ENCODE results near the gene SAP30L.

SAP30L gene

DNA sequence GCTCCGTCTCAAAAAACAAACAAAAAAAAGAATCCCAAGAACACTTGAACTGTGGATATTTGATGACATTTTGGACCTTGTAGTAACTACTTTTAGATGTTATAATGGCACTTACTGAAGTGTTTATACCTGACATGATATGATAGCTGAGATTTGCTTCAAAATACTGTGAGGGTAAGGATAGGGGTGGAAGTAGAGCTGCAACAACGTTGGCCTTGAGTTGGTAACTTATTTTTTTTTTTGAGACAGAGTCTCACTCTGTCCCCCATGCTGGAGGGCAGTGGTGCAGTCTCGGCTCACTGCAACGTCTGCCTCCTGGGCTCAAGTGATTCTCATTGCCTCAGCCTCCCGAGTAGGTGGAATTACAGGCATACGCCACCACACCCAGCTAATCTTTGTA is 30.7 kb upstream of the SAP30L start:
- H3K4me3 ChIP-seq (ENCODE audit: low read depth in 1 of 2, low read length in 2 of 2) = no peak overlapping the region
- no peaks in the 10 kb centered on the region for H3K4me1 ChIP-seq (ENCODE audit: control insufficient read depth in 1 of 2, insufficient read depth in 2 of 2, low read length in 2 of 2)
- H3K36me3 ChIP-seq (ENCODE audit: control insufficient read depth in 1 of 2, insufficient read depth in 2 of 2, low read length in 2 of 2) = peaks cover 0 to 58% of the 10 kb centered on the region in 2 donors
- no peaks in the 10 kb centered on the region for H3K27me3 ChIP-seq (ENCODE audit: control insufficient read depth in 1 of 2, insufficient read depth in 2 of 2, low read length in 2 of 2)
- no peak overlapping the region for H3K9ac ChIP-seq (ENCODE audit: low read depth in 1 of 2, low read length in 2 of 2)
- H3K27ac ChIP-seq (ENCODE audit: low read depth, low read length) = no peak overlapping the region
- H3K9me3 ChIP-seq (ENCODE audit: control insufficient read depth in 1 of 2, low read length in 2 of 2) = no peaks in the 10 kb centered on the region

- Histone ChIP-seq H3K4me3 (ENCODE audit: low read depth in 1 of 2, low read length in 2 of 2) (no peak overlapping the region), H3K9ac (ENCODE audit: low read depth in 1 of 2, low read length in 2 of 2) (no peak overlapping the region), H3K4me1 (ENCODE audit: control insufficient read depth in 1 of 2, insufficient read depth in 2 of 2, low read length in 2 of 2) (no peaks in the 10 kb centered on the region), H3K36me3 (ENCODE audit: control insufficient read depth in 1 of 2, insufficient read depth in 2 of 2, low read length in 2 of 2) (peaks cover 4 to 38% of the 10 kb centered on the region in 2 donors), H3K27ac (ENCODE audit: low read depth, low read length) (no peak overlapping the region), H3K9me3 (ENCODE audit: control insufficient read depth in 1 of 2, low read length in 2 of 2) (peaks cover 0 to 2% of the 10 kb centered on the region in 2 donors), H3K27me3 (ENCODE audit: control insufficient read depth in 1 of 2, insufficient read depth in 2 of 2, low read length in 2 of 2) (no peaks in the 10 kb centered on the region)
Observed at GRCh38 chr5:154418344-154418820, 27.4 kb upstream of the SAP30L start.

GRCh38 chr5:154419236-154419635 is 26.6 kb upstream of the SAP30L start:
- Histone ChIP-seq H3K27ac (ENCODE audit: low read depth, low read length) (no peak overlapping the region), H3K27me3 (ENCODE audit: control insufficient read depth in 1 of 2, insufficient read depth in 2 of 2, low read length in 2 of 2) (no peaks in the 10 kb centered on the region), H3K4me3 (ENCODE audit: low read depth in 1 of 2, low read length in 2 of 2) (no peak overlapping the region), H3K4me1 (ENCODE audit: control insufficient read depth in 1 of 2, insufficient read depth in 2 of 2, low read length in 2 of 2) (no peaks in the 10 kb centered on the region), H3K9me3 (ENCODE audit: control insufficient read depth in 1 of 2, low read length in 2 of 2) (peaks cover 0 to 2% of the 10 kb centered on the region in 2 donors), H3K9ac (ENCODE audit: low read depth in 1 of 2, low read length in 2 of 2) (no peak overlapping the region), H3K36me3 (ENCODE audit: control insufficient read depth in 1 of 2, insufficient read depth in 2 of 2, low read length in 2 of 2) (peaks cover 4 to 35% of the 10 kb centered on the region in 2 donors)

GRCh38 chr5:154421868-154422267 is 23.9 kb upstream of the SAP30L start:
- Histone ChIP-seq H3K4me1 (ENCODE audit: control insufficient read depth in 1 of 2, insufficient read depth in 2 of 2, low read length in 2 of 2) (no peaks in the 10 kb centered on the region), H3K27me3 (ENCODE audit: control insufficient read depth in 1 of 2, insufficient read depth in 2 of 2, low read length in 2 of 2) (no peaks in the 10 kb centered on the region), H3K9me3 (ENCODE audit: control insufficient read depth in 1 of 2, low read length in 2 of 2) (peaks cover 0 to 2% of the 10 kb centered on the region in 2 donors), H3K27ac (ENCODE audit: low read depth, low read length) (no peak overlapping the region), H3K4me3 (ENCODE audit: low read depth in 1 of 2, low read length in 2 of 2) (no peak overlapping the region), H3K9ac (ENCODE audit: low read depth in 1 of 2, low read length in 2 of 2) (no peak overlapping the region), H3K36me3 (ENCODE audit: control insufficient read depth in 1 of 2, insufficient read depth in 2 of 2, low read length in 2 of 2) (peaks cover 4 to 23% of the 10 kb centered on the region in 2 donors)

GRCh38 chr5:154422298-154422697 is 23.5 kb upstream of the SAP30L start:
- Histone ChIP-seq H3K4me3 (ENCODE audit: low read depth in 1 of 2, low read length in 2 of 2) (no peak overlapping the region), H3K4me1 (ENCODE audit: control insufficient read depth in 1 of 2, insufficient read depth in 2 of 2, low read length in 2 of 2) (no peaks in the 10 kb centered on the region), H3K9me3 (ENCODE audit: control insufficient read depth in 1 of 2, low read length in 2 of 2) (peaks cover 0 to 2% of the 10 kb centered on the region in 2 donors), H3K36me3 (ENCODE audit: control insufficient read depth in 1 of 2, insufficient read depth in 2 of 2, low read length in 2 of 2) (peaks cover 4 to 23% of the 10 kb centered on the region in 2 donors), H3K9ac (ENCODE audit: low read depth in 1 of 2, low read length in 2 of 2) (no peak overlapping the region), H3K27me3 (ENCODE audit: control insufficient read depth in 1 of 2, insufficient read depth in 2 of 2, low read length in 2 of 2) (no peaks in the 10 kb centered on the region), H3K27ac (ENCODE audit: low read depth, low read length) (no peak overlapping the region)

DNA sequence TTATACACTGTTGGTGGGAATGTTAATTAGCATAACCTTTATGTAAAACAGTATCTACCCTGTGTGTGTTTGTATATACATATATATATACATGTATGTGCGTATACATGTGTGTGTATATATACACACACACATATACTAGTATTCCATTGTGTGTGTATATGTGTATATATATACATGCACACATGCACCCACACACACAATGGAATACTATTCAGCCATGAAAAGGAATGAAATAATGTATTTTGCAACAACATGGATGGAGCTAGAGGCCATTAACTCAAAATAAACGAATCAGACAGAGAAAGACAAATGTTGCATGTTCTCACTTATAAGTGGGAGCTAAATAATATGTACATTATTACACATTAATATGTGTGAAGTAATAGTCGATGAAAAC is 17.6 kb upstream of the SAP30L start:
- Histone ChIP-seq H3K27ac (ENCODE audit: low read depth, low read length) (no peak overlapping the region), H3K9ac (ENCODE audit: low read depth in 1 of 2, low read length in 2 of 2) (no peak overlapping the region), H3K27me3 (ENCODE audit: control insufficient read depth in 1 of 2, insufficient read depth in 2 of 2, low read length in 2 of 2) (no peaks in the 10 kb centered on the region), H3K4me1 (ENCODE audit: control insufficient read depth in 1 of 2, insufficient read depth in 2 of 2, low read length in 2 of 2) (peaks cover 7 to 18% of the 10 kb centered on the region in 2 donors), H3K9me3 (ENCODE audit: control insufficient read depth in 1 of 2, low read length in 2 of 2) (no peaks in the 10 kb centered on the region), H3K4me3 (ENCODE audit: low read depth in 1 of 2, low read length in 2 of 2) (no peak overlapping the region), H3K36me3 (ENCODE audit: control insufficient read depth in 1 of 2, insufficient read depth in 2 of 2, low read length in 2 of 2) (no peaks in the 10 kb centered on the region)

DNA sequence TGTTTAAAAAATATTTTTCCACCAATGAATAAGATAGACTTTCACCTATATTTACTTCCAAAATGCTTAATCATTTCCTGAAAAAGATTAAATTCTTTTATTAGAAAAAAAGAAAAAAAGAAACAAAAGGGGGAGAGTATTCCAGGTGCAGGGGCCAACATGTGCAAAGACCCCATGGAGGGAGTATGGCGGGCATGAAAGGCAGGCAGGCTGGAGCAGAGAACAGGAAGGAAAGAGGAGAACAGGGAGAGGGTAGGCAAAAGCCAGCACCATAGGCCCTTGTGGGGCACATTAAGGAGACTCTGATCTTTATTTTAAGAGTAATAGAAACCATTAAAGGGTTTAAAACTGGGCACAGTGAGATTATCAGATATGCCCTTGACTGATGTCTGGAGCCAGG is 16.5 kb upstream of the SAP30L start:
- H3K4me3 ChIP-seq (ENCODE audit: low read depth in 1 of 2, low read length in 2 of 2) = no peak overlapping the region
- H3K9ac ChIP-seq (ENCODE audit: low read depth in 1 of 2, low read length in 2 of 2) = no peak overlapping the region
- no peaks in the 10 kb centered on the region for H3K9me3 ChIP-seq (ENCODE audit: control insufficient read depth in 1 of 2, low read length in 2 of 2)
- no peak overlapping the region for H3K27ac ChIP-seq (ENCODE audit: low read depth, low read length)
- H3K4me1 ChIP-seq (ENCODE audit: control insufficient read depth in 1 of 2, insufficient read depth in 2 of 2, low read length in 2 of 2) = peaks cover 7 to 18% of the 10 kb centered on the region in 2 donors
- no peaks in the 10 kb centered on the region for H3K36me3 ChIP-seq (ENCODE audit: control insufficient read depth in 1 of 2, insufficient read depth in 2 of 2, low read length in 2 of 2)
- H3K27me3 ChIP-seq (ENCODE audit: control insufficient read depth in 1 of 2, insufficient read depth in 2 of 2, low read length in 2 of 2) = no peaks in the 10 kb centered on the region

- Histone ChIP-seq H3K9me3 (ENCODE audit: control insufficient read depth in 1 of 2, low read length in 2 of 2) (no peaks in the 10 kb centered on the region), H3K27me3 (ENCODE audit: control insufficient read depth in 1 of 2, insufficient read depth in 2 of 2, low read length in 2 of 2) (no peaks in the 10 kb centered on the region), H3K9ac (ENCODE audit: low read depth in 1 of 2, low read length in 2 of 2) (no peak overlapping the region), H3K36me3 (ENCODE audit: control insufficient read depth in 1 of 2, insufficient read depth in 2 of 2, low read length in 2 of 2) (peaks cover 0 to 5% of the 10 kb centered on the region in 2 donors), H3K27ac (ENCODE audit: low read depth, low read length) (no peak overlapping the region), H3K4me3 (ENCODE audit: low read depth in 1 of 2, low read length in 2 of 2) (no peak overlapping the region), H3K4me1 (ENCODE audit: control insufficient read depth in 1 of 2, insufficient read depth in 2 of 2, low read length in 2 of 2) (peaks cover 7 to 18% of the 10 kb centered on the region in 2 donors)
Observed at GRCh38 chr5:154430466-154430865, 15.3 kb upstream of the SAP30L start.

DNA sequence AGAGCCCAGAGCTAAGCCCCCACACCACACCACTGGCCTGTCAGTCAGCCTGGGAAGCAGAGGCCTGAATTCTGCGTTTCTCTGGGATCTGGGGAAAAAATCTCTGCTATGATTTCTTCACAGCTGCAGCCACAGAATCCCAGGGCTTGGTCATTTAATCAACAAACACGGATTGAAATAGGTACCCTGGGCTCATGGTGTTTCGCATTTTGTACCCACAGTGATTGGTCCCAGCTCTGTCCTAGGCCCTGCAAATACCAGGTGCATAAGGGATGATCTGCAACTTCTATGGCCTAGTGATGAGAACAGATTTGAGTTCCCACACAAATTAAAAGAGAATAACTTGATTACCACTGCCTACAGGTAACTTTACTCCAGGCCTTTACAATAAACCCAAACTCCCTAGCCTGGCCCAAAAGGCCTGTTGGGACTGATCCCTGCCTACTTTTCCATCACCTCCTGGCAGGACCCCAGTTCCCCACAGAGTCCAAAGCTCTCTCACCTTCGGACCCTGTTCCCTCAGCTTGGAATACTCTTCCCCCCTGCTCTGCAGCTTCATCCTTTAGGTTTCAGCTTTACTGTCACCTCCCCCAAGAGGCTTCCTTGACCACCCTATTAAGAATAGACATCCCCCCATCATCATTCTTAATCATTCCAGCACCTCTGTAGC is 14.7 kb upstream of the SAP30L start:
- H3K9me3 ChIP-seq (ENCODE audit: control insufficient read depth in 1 of 2, low read length in 2 of 2) = no peaks in the 10 kb centered on the region
- no peak overlapping the region for H3K27ac ChIP-seq (ENCODE audit: low read depth, low read length)
- no peaks in the 10 kb centered on the region for H3K27me3 ChIP-seq (ENCODE audit: control insufficient read depth in 1 of 2, insufficient read depth in 2 of 2, low read length in 2 of 2)
- H3K4me3 ChIP-seq (ENCODE audit: low read depth in 1 of 2, low read length in 2 of 2) = peak overlapping the region in 1 of 2 donors; percentile 11
- peaks cover 0 to 11% of the 10 kb centered on the region in 2 donors for H3K36me3 ChIP-seq (ENCODE audit: control insufficient read depth in 1 of 2, insufficient read depth in 2 of 2, low read length in 2 of 2)
- no peak overlapping the region for H3K9ac ChIP-seq (ENCODE audit: low read depth in 1 of 2, low read length in 2 of 2)
- H3K4me1 ChIP-seq (ENCODE audit: control insufficient read depth in 1 of 2, insufficient read depth in 2 of 2, low read length in 2 of 2) = peaks cover 7 to 18% of the 10 kb centered on the region in 2 donors

DNA sequence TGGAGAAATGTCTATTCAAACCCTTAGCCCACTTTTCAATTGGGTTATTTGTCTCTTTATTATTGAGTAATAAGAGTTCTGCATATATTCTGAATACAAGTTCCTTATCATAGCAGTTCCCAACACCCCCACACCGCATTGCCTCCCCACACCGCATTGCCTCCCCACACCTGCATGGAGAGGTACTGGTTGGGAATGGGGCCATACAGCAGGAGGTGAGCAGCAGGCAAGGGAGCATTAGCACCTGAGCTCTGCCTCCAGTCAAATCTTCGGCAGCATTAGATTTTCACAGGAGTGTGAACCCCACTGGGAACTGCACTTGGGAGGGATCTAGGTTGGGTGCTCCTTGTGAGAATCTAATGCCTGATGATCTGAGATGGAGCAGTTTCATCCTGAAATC is 10.6 kb upstream of the SAP30L start:
- Histone ChIP-seq H3K36me3 (ENCODE audit: control insufficient read depth in 1 of 2, insufficient read depth in 2 of 2, low read length in 2 of 2) (peaks cover 12 to 32% of the 10 kb centered on the region in 2 donors), H3K9me3 (ENCODE audit: control insufficient read depth in 1 of 2, low read length in 2 of 2) (no peaks in the 10 kb centered on the region), H3K4me1 (ENCODE audit: control insufficient read depth in 1 of 2, insufficient read depth in 2 of 2, low read length in 2 of 2) (peaks cover 7 to 16% of the 10 kb centered on the region in 2 donors)

More for the DNA sequence above, 10.6 kb upstream of the SAP30L start:
- Histone ChIP-seq H3K27ac (ENCODE audit: low read depth, low read length) (no peak overlapping the region), H3K9ac (ENCODE audit: low read depth in 1 of 2, low read length in 2 of 2) (no peak overlapping the region), H3K27me3 (ENCODE audit: control insufficient read depth in 1 of 2, insufficient read depth in 2 of 2, low read length in 2 of 2) (no peaks in the 10 kb centered on the region), H3K4me3 (ENCODE audit: low read depth in 1 of 2, low read length in 2 of 2) (no peak overlapping the region)
